HG03175 (cell line): ENCODE data around the gene FAM124A.

Experiments used
- ATAC-seq: cut with Tn5 transposase; IDR thresholded peaks from one replicate; pipeline ENCODE4 v1.9.1; 2021; ENCODE audit warnings: mild to moderate bottlenecking, moderate library complexity; ENCODE audit not compliant: unreplicated experiment

Gene FAM124A

GRCh38 chr13:51220706-51221105 lies 1.5 kb upstream of the FAM124A start:
- ATAC-seq = no peak

GRCh38 chr13:51221108-51221507 lies 1.1 kb upstream of the FAM124A start:
- ATAC-seq = no peak

GRCh38 chr13:51221674-51222036 lies 543 bp upstream of the FAM124A start:
- ATAC-seq = no peak

GRCh38 chr13:51222686-51223559 lies 725 bp downstream of the FAM124A start:
- peak; percentile 13 for ATAC-seq

- ATAC-seq = no peak
Observed at GRCh38 chr13:51223560-51224270, 1.5 kb downstream of the FAM124A start.

- no peak for ATAC-seq
Observed at GRCh38 chr13:51225029-51225428, 2.8 kb downstream of the FAM124A start.

- ATAC-seq = no peak
Observed at GRCh38 chr13:51227404-51227803, 5.2 kb downstream of the FAM124A start.

- no peak for ATAC-seq
Observed at GRCh38 chr13:51229101-51229719, 7.0 kb downstream of the FAM124A start.

GRCh38 chr13:51229731-51230130 lies 7.5 kb downstream of the FAM124A start:
- no peak for ATAC-seq

GRCh38 chr13:51230477-51231105 lies 8.4 kb downstream of the FAM124A start:
- ATAC-seq = no peak

GRCh38 chr13:51231456-51231855 lies 9.3 kb downstream of the FAM124A start:
- ATAC-seq = no peak

- ATAC-seq = no peak
Observed at GRCh38 chr13:51232328-51232727, 10.1 kb downstream of the FAM124A start.

- ATAC-seq = no peak
Observed at GRCh38 chr13:51233117-51233826, 11.1 kb downstream of the FAM124A start.

GRCh38 chr13:51234676-51235075 lies 12.5 kb downstream of the FAM124A start:
- no peak for ATAC-seq

- no peak for ATAC-seq
Observed at GRCh38 chr13:51235186-51235585, 13.0 kb downstream of the FAM124A start.

- no peak for ATAC-seq
Observed at GRCh38 chr13:51235756-51236490, 13.7 kb downstream of the FAM124A start.

GRCh38 chr13:51236491-51236792 lies 14.2 kb downstream of the FAM124A start:
- no peak for ATAC-seq

GRCh38 chr13:51237386-51237785 lies 15.2 kb downstream of the FAM124A start:
- no peak for ATAC-seq

GRCh38 chr13:51237887-51238286 lies 15.7 kb downstream of the FAM124A start:
- ATAC-seq = no peak

- no peak for ATAC-seq
Observed at GRCh38 chr13:51240178-51240577, 18.0 kb downstream of the FAM124A start.
